Sigmoid colon (tissue), 7 donors: ENCODE measurements around the gene DOK6. TPM values are rescaled to one million over a fixed set of nuclear protein-coding genes. Genes with fewer than 3 reads are reported as not detected.
A peak's percentile ranks its signal among the peaks of the same experiment; 100 is the strongest.

Experiments used
- DNase-seq: peaks from one replicate; pipeline ENCODE4 v3.0.0-alpha.2; 2019
- H3K27ac ChIP-seq, 4 donors: fragments of 200-600 bp; sonication (generic); one replicate each; pipeline ENCODE4 v1.5.1; 2016 to 2019; ENCODE audit warnings: mild to moderate bottlenecking in 1 of 4
- H3K27me3 ChIP-seq, 3 donors: fragments of 200-600 bp; sonication (generic); one replicate each; pipeline ENCODE4 v1.5.1; 2019; ENCODE audit warnings: mild to moderate bottlenecking in 1 of 3
- H3K36me3 ChIP-seq, 4 donors: fragments of 200-600 bp; sonication (generic); one replicate each; pipeline ENCODE4 v1.5.1; 2016 to 2019
- H3K4me1 ChIP-seq, 4 donors: fragments of 200-600 bp; sonication (generic); one replicate each; pipeline ENCODE4 v1.5.1; 2017 to 2019
- H3K4me3 ChIP-seq, 4 donors: fragments of 200-600 bp; sonication (generic); one replicate each; pipeline ENCODE4 v1.5.1; 2017 to 2019; ENCODE audit warnings: mild to moderate bottlenecking in 2 of 4, moderate library complexity in 1 of 4
- H3K9me3 ChIP-seq, 4 donors: fragments of 200-600 bp in 3 of 4; sonication (generic) in 3 of 4; one replicate each; pipeline versions ENCODE4 v1.5.1 to v1.6.1; 2013 to 2019
- EP300 ChIP-seq, 4 donors: sonication (generic); formaldehyde crosslinking; IDR thresholded peaks; one replicate each; pipeline ENCODE4 v1.6.1; 2017; ENCODE audit warnings: antibody characterized with exemption in 4 of 4
- POLR2A ChIP-seq, 2 donors: fragments of 450-650 bp; IDR thresholded peaks; one replicate each; pipeline ENCODE4 v1.6.1; 2016; ENCODE audit warnings: antibody characterized with exemption in 2 of 2, mild to moderate bottlenecking in 2 of 2, moderate library complexity in 2 of 2
- POLR2AphosphoS5 ChIP-seq, 4 donors: sonication (generic); formaldehyde crosslinking; IDR thresholded peaks; one replicate each; pipeline ENCODE4 v1.6.1; 2017; ENCODE audit warnings: antibody characterized with exemption in 4 of 4
- WGBS, 2 donors: extraction: QIAGEN DNeasy Blood & Tissue Kit; methylation state at CpG; one replicate each; pipeline ENCODE4 v1.1.7; 2013; 5-methylcytosine and 5-hydroxymethylcytosine counted together
- intact Hi-C: fragments of 100-400 bp; cut with DNase I; formaldehyde crosslinking; loops from one replicate; pipeline ENCODE4 v1.15.1; 2023
- polyA plus RNA-seq, 3 donors: library from polyadenylated mRNA; stranded (reverse); fragments of 200-250 nt; gene quantifications; one replicate each; pipeline ENCODE4 v1.2.3, GENCODE V29; 2013
- total RNA-seq, 4 donors: library from RNA; depleted of rRNA; stranded (reverse); fragments of >200 nt; gene quantifications; one replicate each; pipeline ENCODE4 v1.1.0, GENCODE V29; 2016
- TF ChIP-seq, protein P1 (sequence below), 4 experiments: fragments of 450-650 bp in 3 of 4; fragments of 200-600 bp in 1 of 4; IDR thresholded peaks; one replicate each; pipeline ENCODE4 v1.5.1; 2016 to 2019; ENCODE audit warnings: antibody characterized with exemption in 4 of 4, mild to moderate bottlenecking in 3 of 4, moderate library complexity in 2 of 4
- donor health status: healthy with polysubstance abuse.
- donor health status: Bipolar disorder and iron deficiency.
- donor health status: healthy.

Gene DOK6
- total and polyA plus RNA-seq, 7 donors = under 0.01 to 1.9 (median 0.95) TPM

DNA sequence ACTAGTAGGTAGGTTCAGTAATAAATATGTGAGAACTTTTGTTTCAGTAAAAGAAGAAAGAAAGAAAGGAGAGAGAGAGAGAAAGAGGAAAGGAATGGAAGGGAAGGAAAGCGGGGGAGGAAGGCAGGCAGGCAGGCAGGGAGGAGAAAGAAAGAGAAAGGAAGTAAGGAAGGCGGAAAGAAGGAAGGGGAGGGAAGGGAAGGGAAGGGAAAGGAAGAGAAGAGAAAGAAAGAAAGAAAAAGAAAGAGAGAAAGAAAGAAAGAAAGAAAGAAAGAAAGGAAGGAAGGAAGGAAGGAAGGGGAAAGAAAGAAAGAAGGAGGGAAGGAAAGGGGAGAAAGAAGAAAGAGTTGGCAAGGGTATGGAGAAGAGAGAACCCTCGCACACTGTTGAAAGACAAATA is 479.4 kb downstream of the DOK6 start:
- intact Hi-C loops = loop anchor here (5.0 kb wide), 1 partner anchor 77 kb away; no protein-coding TSS in a partner anchor
- no peak overlapping the region for H3K27ac ChIP-seq
- TF ChIP-seq POLR2A (IDR thresholded peaks at IDR 0.05) (no peak), EP300 (IDR thresholded peaks at IDR 0.05) (no peak), POLR2AphosphoS5 (IDR thresholded peaks at IDR 0.05) (no peak)

GRCh38 chr18:69882965-69883668 is 482.4 kb downstream of the DOK6 start:
- Histone ChIP-seq H3K27ac (peak overlapping the region in 2 of 4 donors; percentile 23 to 43), H3K4me1 (peaks cover 0 to 44% (median 20%) of the 10 kb centered on the region in 4 donors), H3K27me3 (no peaks in the 10 kb centered on the region), H3K36me3 (no peaks in the 10 kb centered on the region), H3K4me3 (no peak overlapping the region), H3K9me3 (no peaks in the 10 kb centered on the region)
- no peak for TF ChIP-seq POLR2A (IDR thresholded peaks at IDR 0.05)
- 71 to 72% methylated on average over 6 of the region's 6 CpGs for WGBS, 2 donors
- no peak for DNase-seq
- intact Hi-C loops = loop anchor here (5.0 kb wide), 1 partner anchor 74 kb away; no protein-coding TSS in a partner anchor

More for the DNA sequence above, 479.4 kb downstream of the DOK6 start:
- DNase-seq = no peak
- Histone ChIP-seq H3K4me3 (no peak overlapping the region), H3K27me3 (no peaks in the 10 kb centered on the region), H3K9me3 (no peaks in the 10 kb centered on the region), H3K36me3 (no peaks in the 10 kb centered on the region), H3K4me1 (peaks cover 0 to 41% (median 20%) of the 10 kb centered on the region in 4 donors)
- WGBS, 2 donors = 94 to 98% methylated on average over 3 of the region's 3 CpGs

DNA sequence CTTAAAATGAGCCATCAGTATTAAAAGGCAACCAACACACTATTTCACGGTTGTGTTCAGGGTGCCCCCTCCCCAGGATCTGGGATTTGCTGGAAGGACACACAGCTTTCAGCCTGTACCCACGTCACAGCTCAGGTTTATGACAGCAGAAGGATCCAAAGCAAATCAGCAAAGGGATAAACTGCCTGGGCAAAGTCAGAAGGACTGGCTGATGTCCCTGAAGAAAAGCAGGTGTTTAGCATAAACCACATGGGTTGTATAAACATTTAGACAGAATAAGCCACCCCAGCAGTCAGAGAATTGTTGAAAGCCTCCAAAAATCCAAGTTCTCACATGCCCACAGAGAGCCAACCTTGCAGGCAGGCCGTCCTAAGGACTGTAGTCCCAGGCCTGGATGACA is 483.1 kb downstream of the DOK6 start:
- WGBS, 2 donors = 34 to 44% methylated on average over 3 of the region's 3 CpGs

GRCh38 chr18:69885355-69885754 is 484.7 kb downstream of the DOK6 start:
- peaks cover 0 to 44% (median 20%) of the 10 kb centered on the region in 4 donors for H3K4me1 ChIP-seq
- no peak overlapping the region for H3K27ac ChIP-seq
- WGBS, 2 donors = 87 to 92% methylated on average over 4 of the region's 4 CpGs
- H3K27me3 ChIP-seq = no peaks in the 10 kb centered on the region
- intact Hi-C loops = no loop called here
- TF ChIP-seq POLR2A (IDR thresholded peaks at IDR 0.05) (no peak), EP300 (IDR thresholded peaks at IDR 0.05) (no peak), POLR2AphosphoS5 (IDR thresholded peaks at IDR 0.05) (no peak)
- TF ChIP-seq, protein P1, sequence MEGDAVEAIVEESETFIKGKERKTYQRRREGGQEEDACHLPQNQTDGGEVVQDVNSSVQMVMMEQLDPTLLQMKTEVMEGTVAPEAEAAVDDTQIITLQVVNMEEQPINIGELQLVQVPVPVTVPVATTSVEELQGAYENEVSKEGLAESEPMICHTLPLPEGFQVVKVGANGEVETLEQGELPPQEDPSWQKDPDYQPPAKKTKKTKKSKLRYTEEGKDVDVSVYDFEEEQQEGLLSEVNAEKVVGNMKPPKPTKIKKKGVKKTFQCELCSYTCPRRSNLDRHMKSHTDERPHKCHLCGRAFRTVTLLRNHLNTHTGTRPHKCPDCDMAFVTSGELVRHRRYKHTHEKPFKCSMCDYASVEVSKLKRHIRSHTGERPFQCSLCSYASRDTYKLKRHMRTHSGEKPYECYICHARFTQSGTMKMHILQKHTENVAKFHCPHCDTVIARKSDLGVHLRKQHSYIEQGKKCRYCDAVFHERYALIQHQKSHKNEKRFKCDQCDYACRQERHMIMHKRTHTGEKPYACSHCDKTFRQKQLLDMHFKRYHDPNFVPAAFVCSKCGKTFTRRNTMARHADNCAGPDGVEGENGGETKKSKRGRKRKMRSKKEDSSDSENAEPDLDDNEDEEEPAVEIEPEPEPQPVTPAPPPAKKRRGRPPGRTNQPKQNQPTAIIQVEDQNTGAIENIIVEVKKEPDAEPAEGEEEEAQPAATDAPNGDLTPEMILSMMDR (IDR thresholded peaks at IDR 0.05) = no peak
- H3K4me3 ChIP-seq = no peak overlapping the region
- no peaks in the 10 kb centered on the region for H3K36me3 ChIP-seq
- H3K9me3 ChIP-seq = no peaks in the 10 kb centered on the region
- no peak for DNase-seq

More for the DNA sequence above, 483.1 kb downstream of the DOK6 start:
- Histone ChIP-seq H3K36me3 (no peaks in the 10 kb centered on the region), H3K9me3 (no peaks in the 10 kb centered on the region), H3K27me3 (no peaks in the 10 kb centered on the region), H3K4me3 (no peak overlapping the region), H3K27ac (peak overlapping the region in 2 of 4 donors; percentile 23 to 43), H3K4me1 (peaks cover 0 to 44% (median 20%) of the 10 kb centered on the region in 4 donors)
- intact Hi-C loops = loop anchor here (5.0 kb wide), 1 partner anchor 74 kb away; no protein-coding TSS in a partner anchor
- DNase-seq = no peak
- TF ChIP-seq POLR2A (IDR thresholded peaks at IDR 0.05) = no peak
- no peak for TF ChIP-seq EP300 (IDR thresholded peaks at IDR 0.05)
- TF ChIP-seq, protein P1 (IDR thresholded peaks at IDR 0.05) = no peak
- TF ChIP-seq POLR2AphosphoS5 (IDR thresholded peaks at IDR 0.05) = peak in 2 of 4 donors; percentile 71 to 74

GRCh38 chr18:69885841-69886531 is 485.3 kb downstream of the DOK6 start:
- Histone ChIP-seq H3K4me1 (peaks cover 0 to 40% (median 18%) of the 10 kb centered on the region in 4 donors), H3K4me3 (no peak overlapping the region), H3K27ac (no peak overlapping the region), H3K9me3 (no peaks in the 10 kb centered on the region), H3K36me3 (no peaks in the 10 kb centered on the region), H3K27me3 (no peaks in the 10 kb centered on the region)
- WGBS, 2 donors = 69 to 83% methylated on average over 20 of the region's 20 CpGs
- intact Hi-C loops = no loop called here
- no peak for TF ChIP-seq EP300 (IDR thresholded peaks at IDR 0.05)
- no peak for TF ChIP-seq POLR2AphosphoS5 (IDR thresholded peaks at IDR 0.05)
- TF ChIP-seq, protein P1 (IDR thresholded peaks at IDR 0.05) = no peak
- TF ChIP-seq POLR2A (IDR thresholded peaks at IDR 0.05) = no peak
- no peak for DNase-seq
